GM13977 (cell line): Measurements from ENCODE around the gene SPANXN4.

ENCODE experiments used
- DNase-seq: peaks from one replicate; pipeline ENCODE4 v3.0.0; 2012; ENCODE audit warnings: low spot score
- in situ Hi-C: fragments of 300-500 bp; cut with MboI; formaldehyde crosslinking; loops from one replicate; pipeline ENCODE4 v1.12.0; 2022; ENCODE audit warnings: low sequenced_read_pairs, low pct_unique_long_range_greater_than_20kb, mixed read lengths, inconsistent platforms; ENCODE audit not compliant: unreplicated experiment
- TF ChIP-seq, protein P1 (sequence below): IDR thresholded peaks from 2 replicates; pipeline ENCODE4 v1.5.1; 2012; ENCODE audit warnings: mild to moderate bottlenecking, control low read depth; ENCODE audit not compliant: insufficient read depth; ENCODE audit errors: extremely low read depth, missing control alignments

The SPANXN4 gene

GRCh38 chrX:142999199-142999701, 26.5 kb upstream of the SPANXN4 start:
- TF ChIP-seq, protein P1, sequence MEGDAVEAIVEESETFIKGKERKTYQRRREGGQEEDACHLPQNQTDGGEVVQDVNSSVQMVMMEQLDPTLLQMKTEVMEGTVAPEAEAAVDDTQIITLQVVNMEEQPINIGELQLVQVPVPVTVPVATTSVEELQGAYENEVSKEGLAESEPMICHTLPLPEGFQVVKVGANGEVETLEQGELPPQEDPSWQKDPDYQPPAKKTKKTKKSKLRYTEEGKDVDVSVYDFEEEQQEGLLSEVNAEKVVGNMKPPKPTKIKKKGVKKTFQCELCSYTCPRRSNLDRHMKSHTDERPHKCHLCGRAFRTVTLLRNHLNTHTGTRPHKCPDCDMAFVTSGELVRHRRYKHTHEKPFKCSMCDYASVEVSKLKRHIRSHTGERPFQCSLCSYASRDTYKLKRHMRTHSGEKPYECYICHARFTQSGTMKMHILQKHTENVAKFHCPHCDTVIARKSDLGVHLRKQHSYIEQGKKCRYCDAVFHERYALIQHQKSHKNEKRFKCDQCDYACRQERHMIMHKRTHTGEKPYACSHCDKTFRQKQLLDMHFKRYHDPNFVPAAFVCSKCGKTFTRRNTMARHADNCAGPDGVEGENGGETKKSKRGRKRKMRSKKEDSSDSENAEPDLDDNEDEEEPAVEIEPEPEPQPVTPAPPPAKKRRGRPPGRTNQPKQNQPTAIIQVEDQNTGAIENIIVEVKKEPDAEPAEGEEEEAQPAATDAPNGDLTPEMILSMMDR = no peak
- in situ Hi-C loops = no loop called here
- DNase-seq = no peak

DNA sequence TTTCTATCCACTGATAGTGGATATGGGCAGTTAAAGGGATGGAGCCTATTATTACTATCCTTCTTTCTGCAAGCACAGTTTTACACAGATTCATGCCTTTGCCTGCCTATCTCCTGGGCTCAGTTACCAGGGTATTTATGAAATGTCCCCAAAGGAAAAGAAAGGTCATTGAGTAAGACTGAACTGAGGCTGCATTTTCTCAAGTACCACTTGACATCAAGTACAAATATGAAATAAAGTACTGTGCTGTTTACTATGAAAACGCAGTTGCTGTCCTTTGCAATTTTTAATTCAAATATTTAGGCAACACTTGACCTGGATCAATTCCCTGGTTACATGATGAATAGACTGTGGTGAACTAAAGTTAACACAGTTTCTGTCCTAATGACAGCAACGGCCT, 23.5 kb upstream of the SPANXN4 start:
- DNase-seq = no peak
- in situ Hi-C loops = no loop called here
- TF ChIP-seq, protein P1 = no peak

- in situ Hi-C loops = no loop called here
- TF ChIP-seq, protein P1 = no peak
- DNase-seq = no peak
These were observed 8.5 kb upstream of the SPANXN4 start for GRCh38 chrX:143017272-143017671.

DNA sequence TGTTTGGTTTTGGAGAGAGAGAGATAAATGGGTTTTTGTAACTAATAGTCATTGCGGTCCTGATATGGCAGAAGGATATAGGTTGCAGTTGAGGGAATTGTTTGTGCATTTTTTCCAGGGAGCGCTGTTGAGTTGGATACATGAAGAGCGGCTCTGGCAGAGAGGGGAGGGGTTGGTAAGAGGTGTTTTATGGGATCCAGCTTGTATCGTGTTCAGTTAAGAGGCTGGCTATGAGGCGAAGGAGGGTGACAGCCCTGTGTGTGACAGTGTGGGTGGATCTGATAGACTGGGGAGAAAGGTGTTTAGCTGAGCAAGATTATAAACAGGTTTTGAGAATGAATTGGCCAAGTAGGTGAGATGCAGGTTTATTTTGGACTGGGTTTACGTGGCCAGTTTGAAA, 1.5 kb downstream of the SPANXN4 start:
- TF ChIP-seq, protein P1 = no peak
- in situ Hi-C loops = no loop called here
- DNase-seq = no peak

GRCh38 chrX:143047511-143047910, 21.8 kb downstream of the SPANXN4 start:
- in situ Hi-C loops = no loop called here
- DNase-seq = no peak
- TF ChIP-seq, protein P1 = no peak

- TF ChIP-seq, protein P1 = no peak
- in situ Hi-C loops = no loop called here
- DNase-seq = no peak
These were observed 32.4 kb downstream of the SPANXN4 start for GRCh38 chrX:143058120-143058519.

GRCh38 chrX:143081231-143081630, 55.5 kb downstream of the SPANXN4 start:
- in situ Hi-C loops = no loop called here
- peak; percentile 12 for DNase-seq

More at GRCh38 chrX:143081231-143081630, 55.5 kb downstream of the SPANXN4 start:
- TF ChIP-seq, protein P1 = no peak
